ENCODE results near the gene TMEM128.

DNA sequence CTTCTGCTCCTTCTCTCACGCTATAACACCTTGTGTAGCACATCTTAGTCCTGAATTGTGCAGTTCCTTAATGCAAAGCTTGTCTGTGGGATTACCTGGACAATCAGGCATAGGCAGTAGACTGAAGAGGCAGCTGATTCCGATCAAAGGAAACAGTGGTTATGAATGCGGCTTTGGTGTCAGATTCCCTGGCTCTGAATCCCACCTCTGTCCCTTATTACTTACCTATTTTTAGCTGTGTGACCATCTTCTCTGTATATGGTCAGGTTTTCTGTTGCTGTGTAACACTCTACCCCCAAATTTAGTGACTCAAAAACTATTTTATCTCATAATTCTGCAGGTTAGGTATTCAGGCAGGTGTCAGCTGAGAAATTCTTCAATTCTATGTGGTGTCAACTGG lies 45.3 kb upstream of the TMEM128 start:
- TF ChIP-seq, protein P1, sequence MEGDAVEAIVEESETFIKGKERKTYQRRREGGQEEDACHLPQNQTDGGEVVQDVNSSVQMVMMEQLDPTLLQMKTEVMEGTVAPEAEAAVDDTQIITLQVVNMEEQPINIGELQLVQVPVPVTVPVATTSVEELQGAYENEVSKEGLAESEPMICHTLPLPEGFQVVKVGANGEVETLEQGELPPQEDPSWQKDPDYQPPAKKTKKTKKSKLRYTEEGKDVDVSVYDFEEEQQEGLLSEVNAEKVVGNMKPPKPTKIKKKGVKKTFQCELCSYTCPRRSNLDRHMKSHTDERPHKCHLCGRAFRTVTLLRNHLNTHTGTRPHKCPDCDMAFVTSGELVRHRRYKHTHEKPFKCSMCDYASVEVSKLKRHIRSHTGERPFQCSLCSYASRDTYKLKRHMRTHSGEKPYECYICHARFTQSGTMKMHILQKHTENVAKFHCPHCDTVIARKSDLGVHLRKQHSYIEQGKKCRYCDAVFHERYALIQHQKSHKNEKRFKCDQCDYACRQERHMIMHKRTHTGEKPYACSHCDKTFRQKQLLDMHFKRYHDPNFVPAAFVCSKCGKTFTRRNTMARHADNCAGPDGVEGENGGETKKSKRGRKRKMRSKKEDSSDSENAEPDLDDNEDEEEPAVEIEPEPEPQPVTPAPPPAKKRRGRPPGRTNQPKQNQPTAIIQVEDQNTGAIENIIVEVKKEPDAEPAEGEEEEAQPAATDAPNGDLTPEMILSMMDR (IDR thresholded peaks at IDR 0.05; ENCODE audit: low read depth, low read length) = no peak
- TF ChIP-seq POLR2A (IDR thresholded peaks at IDR 0.05; ENCODE audit: extremely low read depth, insufficient read length) (no peak), MYC (IDR thresholded peaks at IDR 0.05; ENCODE audit: low read depth, low read length) (no peak)
- TF ChIP-seq, protein P2, sequence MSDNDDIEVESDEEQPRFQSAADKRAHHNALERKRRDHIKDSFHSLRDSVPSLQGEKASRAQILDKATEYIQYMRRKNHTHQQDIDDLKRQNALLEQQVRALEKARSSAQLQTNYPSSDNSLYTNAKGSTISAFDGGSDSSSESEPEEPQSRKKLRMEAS (IDR thresholded peaks at IDR 0.05; ENCODE audit: low read depth, low read length) = no peak
